Ramos (cell line): ENCODE data around the gene PLEKHG2.

ENCODE experiments used
- in situ Hi-C: fragments of 300-500 bp; cut with MboI; formaldehyde crosslinking; loops from one replicate; pipeline ENCODE4 v1.14.3; 2022; ENCODE audit warnings: low sequenced_read_pairs; ENCODE audit not compliant: unreplicated experiment

The PLEKHG2 gene

GRCh38 chr19:39472746-39473442, 60.4 kb downstream of the PLEKHG2 start:
- in situ Hi-C loops, result no loop called here

- in situ Hi-C loops, result no loop called here
Observed at GRCh38 chr19:39473443-39473960, 61.0 kb downstream of the PLEKHG2 start.

DNA sequence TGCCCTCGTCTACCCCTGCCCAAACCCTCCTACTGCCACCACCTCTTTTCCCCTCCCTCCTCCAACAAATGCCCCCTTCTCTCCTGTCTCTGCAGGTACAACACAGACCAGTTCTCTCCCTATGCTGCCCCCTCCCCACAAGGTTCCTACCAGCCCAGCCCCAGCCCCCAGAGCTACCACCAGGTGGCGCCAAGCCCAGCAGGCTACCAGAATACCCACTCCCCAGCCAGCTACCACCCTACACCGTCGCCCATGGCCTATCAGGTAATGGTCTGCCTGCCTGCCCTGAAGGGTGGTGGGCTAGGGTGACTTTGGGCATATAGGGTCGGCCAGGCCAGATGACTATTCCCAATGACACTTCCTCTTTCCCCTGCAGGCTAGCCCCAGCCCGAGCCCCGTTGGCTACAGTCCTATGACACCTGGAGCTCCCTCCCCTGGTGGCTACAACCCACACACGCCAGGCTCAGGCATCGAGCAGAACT, 61.7 kb downstream of the PLEKHG2 start:
- in situ Hi-C loops, result no loop called here

DNA sequence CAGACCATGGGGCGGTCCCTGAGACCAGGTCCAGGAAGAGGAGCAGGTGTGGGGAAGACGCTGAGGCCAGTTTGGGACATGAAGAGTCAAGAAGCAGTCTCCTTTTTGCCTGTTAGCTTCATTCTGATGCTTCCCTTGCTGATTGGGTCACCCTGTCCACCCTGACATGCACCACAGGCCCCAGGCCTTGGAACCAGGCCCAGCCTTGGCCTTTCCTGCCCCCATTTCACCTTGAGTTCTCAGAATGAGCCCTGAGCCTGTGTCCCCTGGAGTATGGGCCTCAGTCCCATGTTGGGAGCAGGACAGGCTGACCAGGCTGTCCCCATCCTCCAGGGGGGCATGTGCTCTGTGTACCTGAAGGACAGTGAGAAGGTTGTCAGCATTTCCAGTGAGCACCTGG, 63.3 kb downstream of the PLEKHG2 start:
- in situ Hi-C loops, result no loop called here
